Activated CD4-positive, alpha-beta T cell treated with anti-CD3 and anti-CD28 coated beads, Interleukin-2, Interleukin-4, amounts not matched to agents 100 ng/mL and 50 ng/mL, durations not matched to agents 16 hours and 8 hours (primary cell): ENCODE measurements around the gene ZNF292.
"Not testable (repeated sequence)": the region's sequence is repeated elsewhere in the genome, so short reads cannot be mapped to it uniquely, and the experiment has no call there.

Experiments used
- DNase-seq: peaks from one replicate; pipeline ENCODE4 v3.0.0-alpha.2; 2020; ENCODE audit warnings: low spot score

Gene ZNF292

DNA sequence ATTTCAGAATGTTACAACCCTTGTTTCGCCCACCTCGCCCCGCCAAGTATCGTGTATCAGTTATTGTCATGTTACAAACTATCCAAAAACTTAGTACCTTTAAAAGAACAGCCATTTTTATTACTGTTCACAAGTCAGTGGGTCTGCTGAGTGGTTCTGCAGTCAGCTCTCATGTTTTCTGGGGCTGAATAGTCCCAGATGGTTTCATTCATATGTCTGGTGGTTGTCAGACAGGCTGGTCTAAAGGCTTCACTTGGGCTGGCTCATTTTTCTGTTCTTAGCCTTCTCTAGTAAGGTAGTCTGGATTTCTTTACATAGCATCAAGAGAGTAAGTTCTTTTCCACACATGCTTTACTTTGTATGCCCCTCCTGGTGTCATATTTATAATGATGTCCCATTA is 8.6 kb downstream of the ZNF292 start:
- DNase-seq: no peak

DNA sequence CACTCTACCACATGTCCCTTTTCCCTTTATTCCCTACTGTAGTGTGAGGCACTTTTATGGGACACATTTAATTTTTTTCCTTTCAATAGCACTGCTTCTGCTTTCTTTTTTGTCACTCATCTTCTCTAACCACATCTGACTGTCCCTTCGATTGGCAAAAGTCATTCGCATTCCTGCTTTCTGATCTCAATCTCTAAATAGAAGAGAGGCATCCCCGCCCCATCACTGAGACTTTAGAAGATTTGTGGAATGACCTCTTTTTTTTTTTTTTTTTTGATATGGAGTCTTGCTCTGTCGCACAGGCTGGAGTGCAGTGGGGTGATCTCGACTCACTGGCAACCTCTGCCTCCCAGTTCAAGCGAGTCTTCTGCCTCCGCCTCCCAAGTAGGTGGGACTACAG is 9.1 kb downstream of the ZNF292 start:
- DNase-seq: no peak

DNA sequence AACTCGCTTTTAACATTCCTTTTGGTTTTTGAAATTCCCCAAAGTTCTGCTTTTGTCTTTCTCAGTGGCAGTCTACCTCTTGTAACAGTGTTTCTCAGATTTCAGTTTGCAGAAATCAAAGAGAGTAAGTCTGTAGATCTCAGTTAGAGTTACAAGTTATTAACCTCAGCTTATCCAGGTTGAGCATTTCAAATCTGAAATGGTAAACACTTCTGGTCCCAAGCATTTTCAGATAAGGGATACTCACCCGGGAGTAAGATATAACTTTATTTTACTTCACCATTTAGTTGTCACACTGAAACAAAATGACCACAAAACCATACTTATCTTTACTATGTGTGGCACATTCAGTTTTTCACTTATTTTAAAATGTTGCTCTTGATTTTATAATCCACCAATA is 9.8 kb downstream of the ZNF292 start:
- no peak for DNase-seq

DNA sequence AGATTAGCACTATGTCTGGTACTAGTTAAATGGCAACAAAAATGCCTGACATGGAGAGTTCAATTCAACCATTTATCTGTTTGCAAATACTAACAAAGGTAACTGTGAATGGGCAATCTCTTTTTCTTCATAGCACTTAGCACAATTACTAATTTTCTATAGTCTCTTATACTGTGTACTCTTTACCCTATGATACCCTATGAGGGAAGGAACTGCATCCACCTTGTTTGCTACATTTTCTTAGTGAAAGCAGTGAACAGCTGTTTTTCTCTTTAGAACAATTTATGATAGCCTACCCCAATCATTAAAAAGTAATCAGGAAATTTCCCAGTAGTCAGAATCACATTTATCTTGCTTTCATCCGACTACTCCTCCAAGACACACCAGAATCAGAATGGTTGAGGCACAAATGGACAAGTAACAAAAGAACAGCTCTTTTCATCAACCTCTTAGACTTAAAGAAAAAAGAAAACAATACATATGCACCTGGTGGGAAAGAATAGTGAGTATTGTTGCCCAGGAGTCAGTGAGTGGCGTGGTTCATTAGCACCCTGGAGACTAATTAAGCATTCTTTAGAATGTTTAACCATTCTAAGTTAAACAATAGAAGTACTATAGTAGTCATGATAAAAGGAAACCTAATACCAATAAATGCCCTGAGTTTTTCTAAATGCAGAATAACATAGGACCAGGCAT is 16.7 kb downstream of the ZNF292 start:
- no peak for DNase-seq

DNA sequence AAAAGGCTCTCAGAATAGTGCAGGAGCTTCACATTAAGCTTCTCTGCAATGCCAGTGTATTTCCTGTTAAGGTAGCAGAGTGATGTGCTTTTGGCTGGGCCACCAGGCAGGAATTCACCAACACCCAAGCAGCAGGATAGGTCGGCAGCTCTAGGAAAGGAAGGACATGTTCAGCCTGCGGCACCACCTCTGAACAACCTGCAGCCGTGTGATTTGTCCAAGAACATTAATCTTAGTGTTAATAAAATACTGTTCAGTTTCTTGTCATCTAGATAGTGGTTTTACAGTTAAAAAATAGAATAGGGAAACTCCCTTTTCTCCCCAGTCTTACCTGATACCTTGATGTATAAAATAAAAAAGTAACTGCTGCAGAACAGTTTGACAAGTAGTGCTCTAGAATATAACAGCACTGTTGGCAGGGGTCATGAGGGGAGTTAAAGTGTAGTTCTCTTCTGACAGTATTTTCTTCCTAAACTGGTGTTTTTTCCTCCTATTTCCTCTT is 18.8 kb downstream of the ZNF292 start:
- no peak for DNase-seq

DNA sequence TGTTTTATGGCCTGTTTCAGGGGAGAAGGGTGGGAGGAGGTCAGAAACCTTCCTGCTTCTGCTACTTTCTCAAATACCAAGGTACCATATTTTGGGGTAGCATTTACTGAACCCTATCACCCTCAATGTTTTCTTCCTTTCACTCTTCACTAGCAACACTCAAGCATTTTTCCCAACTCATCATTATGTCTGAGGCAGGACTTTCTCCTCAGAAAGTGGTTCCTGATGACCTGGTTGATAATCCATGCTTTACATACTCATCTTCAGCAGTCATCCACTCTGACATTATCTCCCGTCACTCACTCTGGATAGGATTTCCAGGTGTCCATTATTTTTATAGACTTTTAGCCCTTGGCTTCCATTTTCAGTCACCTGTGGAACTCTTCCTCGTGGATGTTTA is 21.1 kb downstream of the ZNF292 start:
- no peak for DNase-seq

DNA sequence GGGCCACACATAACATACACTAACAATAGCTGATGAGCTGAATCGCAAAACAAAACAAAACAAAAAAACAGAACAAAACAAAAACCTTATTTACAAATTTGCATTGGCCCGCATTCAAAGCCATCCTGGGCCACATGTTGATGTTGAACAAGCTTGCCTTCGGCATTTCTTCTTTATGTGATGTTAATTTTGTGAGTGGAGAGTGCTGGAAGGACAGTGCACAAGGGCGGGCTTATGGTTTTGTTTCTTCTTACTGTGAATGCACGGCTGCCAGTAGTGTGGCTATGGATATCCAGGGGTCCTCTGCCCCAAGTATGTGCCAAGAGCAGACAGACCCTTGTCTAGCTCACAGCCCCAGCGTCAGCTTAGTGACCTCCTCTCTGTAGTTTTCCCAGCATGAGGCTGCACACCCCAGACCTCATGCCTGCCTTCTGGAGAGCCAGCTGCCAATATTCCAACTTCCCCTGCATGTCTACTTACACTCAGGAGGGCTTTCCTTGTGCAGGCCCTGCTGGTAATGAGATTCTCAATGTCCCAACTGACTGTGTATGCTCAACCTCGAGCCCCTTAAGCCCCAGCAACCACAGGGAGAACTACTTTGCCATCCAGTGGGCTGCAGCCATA is 24.9 kb downstream of the ZNF292 start:
- DNase-seq: no peak

DNA sequence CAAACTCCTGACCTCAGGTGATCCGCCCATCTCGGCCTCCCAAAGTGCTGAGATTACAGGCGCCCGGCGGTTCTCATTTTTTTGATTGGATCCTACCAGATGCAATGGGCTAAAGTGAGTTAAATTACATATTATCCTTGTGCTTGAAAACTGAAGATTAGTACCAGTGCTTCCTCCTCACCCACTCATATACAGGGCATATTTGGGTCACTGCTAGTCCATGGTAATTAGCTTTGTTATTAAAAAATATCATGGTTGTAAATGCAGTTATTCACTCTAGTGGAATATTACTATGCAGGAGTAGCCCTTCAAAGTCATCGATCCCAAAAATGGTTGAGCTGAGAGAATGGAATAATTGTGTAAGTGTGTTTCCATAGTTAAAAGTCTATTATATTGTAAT is 26.5 kb downstream of the ZNF292 start:
- DNase-seq: no peak

DNA sequence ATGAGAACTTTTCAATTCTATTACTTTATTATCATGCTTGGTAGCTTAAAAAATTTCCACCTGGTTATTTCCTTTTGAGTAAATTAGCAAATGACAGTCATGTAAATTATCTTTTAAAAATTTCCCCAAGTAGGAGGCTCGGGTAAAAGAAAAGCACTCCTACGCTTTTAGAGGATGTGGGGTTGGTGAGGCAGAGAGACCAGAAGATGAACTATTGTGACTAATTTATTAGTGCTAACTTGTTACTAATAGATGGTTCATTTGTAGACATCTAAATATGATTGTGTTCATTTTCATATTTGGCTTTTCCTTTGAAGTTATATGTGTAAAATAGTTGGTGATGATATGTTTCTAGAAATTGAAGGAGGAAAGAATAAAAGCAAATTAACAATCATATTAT is 27.0 kb downstream of the ZNF292 start:
- DNase-seq: peak; percentile 48

DNA sequence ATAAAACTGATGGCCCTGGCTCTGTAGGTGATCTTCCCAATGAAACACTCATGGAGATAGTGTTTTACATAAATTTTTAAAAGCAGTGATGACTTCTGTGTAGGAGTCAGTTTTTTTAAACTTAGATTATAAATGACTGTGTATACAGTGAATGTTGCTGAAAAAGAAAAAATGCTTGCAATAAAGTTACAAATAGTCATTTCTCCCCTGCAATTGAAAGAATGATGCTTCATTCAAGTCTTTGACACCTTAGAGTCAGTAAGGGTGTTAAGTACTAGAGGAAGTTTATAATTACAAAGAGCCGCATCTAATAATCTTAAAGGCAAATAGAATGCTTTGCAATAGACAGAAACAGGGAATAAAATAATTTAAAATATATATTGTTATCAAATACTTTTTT is 27.6 kb downstream of the ZNF292 start:
- DNase-seq: peak; percentile 40

DNA sequence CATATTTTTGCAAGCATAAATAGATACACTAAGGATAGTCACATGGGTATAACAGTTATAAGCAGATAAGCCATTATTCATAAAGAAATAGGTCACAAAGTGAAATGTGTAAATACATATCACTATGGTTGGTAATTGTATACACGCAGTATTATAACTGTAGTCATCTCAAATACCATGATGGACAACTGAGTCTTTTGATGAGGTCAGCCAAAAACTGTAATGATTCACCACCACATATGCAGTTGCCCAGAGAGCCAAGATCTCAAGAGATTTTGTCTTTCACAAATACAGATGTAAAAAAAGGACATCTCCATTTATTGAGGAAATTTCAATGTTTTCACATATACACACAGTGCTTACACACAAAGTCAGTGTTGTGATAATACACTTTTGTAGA is 28.3 kb downstream of the ZNF292 start:
- no peak for DNase-seq

DNA sequence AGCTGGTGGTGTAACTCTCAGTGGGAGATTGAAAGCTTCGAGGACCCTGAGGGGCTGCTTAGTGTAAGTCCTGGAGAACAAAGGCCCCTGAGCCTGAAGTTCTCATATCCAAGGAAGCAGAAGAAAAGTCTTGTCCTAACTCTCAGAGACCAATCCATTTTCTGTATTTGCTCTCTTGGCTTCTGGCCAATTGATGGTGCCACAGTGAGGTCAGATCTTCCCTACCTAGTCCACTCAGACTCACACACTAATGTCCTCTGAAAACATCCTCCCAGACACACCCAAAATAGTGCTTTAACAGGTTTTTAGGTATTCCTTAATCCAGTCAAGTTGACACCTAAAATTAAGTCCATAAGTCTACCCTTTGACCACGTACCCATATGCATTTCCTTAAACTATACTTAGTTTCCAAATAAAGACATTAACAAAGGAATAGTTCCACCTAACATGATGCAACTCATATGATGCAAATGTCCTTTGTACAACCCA is 29.4 kb downstream of the ZNF292 start:
- DNase-seq: no peak

DNA sequence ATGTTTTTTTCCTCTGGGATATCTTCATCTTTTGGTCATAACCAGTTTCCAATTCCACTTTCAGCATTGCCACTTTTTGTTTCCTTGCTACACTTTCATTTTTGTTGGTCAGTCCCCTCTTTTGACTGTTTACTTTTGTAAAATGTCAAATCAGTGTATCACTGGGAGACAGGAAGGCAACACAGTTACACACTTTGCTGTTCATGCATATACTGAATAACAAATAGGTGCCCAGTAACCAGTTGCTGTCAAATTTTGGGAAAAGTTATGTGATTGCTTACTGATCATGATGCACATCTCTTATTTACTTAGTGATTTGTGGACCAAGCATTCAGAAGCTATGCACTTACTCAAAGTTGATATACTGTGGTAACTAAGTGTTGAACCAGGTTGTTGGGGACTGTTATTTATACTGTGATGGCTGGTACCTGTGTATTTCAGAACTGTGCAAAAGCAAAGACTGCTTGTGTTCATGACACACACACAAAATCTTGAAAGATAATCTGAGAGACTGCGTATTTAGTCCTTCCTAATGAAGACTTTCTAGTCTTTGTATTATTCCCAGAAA is 41.0 kb downstream of the ZNF292 start:
- DNase-seq: no peak

DNA sequence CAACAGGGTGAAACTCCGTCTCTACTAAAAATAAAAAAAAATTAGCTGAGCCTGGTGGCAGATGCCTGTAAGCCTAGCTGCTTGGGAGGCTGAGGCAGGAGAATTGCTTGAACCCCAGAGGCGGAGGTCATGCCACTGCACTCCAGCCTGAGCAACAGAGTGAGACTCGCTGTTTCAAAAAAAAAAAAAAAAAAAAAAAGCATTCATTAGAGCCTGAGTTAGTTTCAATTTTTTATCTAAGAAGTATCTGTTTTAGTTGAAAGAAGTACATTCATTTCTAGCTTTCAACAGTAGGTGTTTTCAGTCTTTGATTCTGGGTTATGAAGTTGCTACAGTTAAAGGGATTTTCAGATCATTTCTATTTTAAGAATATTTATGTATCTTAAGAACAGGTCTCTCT is 42.2 kb downstream of the ZNF292 start:
- peak; percentile 34 for DNase-seq

DNA sequence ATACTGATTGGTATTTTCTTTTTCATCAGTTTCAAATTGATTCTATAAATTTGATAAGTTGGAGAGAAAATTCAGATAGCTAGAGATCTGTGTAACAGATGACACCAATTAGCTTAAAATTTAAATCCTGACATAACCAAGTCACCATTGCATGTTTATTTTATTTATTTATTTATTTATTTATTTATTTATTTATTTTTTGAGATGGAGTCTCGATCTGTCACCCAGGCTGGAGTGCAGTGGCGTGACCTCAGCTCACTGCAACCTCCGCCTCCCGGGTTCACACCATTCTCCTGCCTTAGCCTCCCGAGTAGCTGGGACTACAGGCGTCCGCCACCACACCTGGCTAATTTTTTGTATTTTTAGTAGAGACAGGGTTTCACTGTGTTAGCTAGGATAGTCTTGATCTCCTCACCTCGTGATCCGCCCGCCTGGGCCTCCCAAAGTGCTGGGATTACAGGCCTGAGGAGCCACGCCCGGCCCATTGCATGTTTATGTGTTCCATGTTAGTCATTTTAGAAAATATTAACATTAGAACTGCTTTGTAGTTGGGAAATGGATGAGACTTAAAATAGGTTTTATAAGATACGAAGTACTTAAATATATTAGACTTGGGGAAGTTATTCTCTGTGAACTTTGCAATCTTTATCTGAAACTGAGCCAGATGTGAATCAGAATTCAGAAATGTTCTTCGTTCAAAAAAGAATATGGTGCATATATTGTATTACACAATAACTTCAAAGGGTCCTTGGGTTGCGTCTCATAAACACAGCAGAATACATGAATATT is 42.9 kb downstream of the ZNF292 start:
- not testable (repeated sequence) for DNase-seq

DNA sequence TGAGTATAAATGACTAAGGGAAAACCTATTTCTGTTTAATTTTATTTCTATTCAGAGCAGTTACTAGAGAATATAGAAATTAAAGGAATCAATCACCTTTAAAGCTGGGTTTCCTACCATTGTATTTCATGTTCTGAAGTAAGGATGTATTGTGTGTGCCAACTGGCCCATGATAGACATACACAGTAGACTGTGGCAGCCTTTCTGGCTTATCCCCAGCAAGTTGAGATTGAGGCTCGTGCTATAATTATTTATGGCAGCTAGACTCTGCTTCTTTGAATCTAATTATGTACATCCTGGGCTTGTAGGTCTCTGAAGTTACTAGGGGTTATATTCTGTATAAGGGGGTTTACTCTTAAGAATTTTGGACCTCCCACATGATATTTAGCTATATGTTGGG is 44.4 kb downstream of the ZNF292 start:
- no peak for DNase-seq

DNA sequence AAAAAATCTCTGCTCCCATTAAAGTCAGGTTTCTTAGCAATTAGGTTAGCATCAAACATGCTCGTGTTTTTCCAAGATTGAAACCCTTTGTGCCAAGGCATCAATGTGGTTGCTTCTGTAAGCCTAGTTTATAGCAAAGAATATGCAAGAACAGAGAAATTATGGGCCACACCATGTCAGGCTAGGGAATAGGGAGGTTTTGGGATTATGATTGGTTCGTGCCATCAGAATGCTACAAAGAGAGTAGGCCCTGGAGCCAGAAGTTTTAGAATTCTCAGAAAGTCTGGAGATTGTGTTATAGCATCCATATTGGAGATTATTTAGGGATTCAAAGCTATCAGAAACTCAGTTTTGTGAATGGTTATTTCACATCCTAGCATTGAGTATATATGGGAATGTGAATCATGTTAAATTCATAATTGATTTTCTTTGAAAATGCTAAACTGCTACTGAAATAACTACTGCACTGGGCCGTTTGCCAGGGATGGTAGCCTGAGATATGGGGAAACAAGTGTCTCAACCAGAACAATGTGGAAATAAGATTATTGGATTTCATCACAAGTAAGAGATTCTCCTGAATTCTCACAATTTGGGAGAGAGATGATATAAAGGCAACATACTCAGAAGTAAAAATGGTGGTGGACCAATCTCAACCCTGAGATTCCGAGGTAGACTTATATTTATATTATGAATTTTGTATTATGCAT is 45.3 kb downstream of the ZNF292 start:
- DNase-seq: no peak

DNA sequence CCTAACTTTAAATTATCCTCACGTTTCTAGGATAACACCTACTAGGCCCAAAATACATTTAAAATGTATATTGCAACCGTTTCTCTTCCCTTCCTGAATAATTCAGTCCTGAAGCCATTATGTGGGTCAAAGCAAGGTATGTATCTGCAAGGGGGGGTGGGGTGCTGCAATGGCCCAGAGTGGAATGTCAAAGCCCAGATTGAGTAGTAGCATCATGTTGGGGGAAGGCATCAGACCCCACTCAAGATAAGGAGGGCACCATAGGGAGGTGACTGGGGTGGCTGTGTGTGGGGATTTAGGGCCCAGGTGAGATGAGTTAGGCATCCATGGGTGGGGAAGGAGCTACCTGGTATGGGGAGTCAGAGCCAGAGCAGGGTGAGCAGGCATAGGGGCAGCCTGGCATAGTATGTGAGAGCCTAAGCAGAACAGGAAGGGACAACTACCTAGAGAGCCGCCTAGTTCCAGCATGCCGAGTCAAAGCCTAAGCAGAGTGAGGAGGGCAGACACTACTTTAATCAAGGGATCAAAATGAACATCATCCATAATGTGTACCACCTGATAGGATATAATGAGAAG is 48.2 kb downstream of the ZNF292 start:
- DNase-seq: no peak

DNA sequence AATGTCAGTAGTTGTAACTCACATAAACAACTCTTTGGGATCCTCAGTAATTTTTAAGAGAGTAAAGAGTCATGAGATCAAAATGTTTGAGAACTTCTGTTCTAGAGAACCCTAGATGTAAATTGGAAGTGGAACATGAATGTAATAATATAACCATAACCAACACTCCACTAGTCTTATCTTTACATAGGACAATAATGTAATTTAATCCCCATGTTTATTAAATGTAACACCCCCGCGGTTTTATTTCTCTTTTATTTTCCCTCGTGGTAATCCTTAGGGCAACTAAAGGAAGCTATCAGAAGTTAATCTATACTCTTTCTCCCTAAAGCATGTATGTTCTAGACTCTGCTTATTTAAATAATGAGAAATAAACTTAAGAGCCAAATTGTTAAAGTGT is 54.4 kb downstream of the ZNF292 start:
- no peak for DNase-seq

DNA sequence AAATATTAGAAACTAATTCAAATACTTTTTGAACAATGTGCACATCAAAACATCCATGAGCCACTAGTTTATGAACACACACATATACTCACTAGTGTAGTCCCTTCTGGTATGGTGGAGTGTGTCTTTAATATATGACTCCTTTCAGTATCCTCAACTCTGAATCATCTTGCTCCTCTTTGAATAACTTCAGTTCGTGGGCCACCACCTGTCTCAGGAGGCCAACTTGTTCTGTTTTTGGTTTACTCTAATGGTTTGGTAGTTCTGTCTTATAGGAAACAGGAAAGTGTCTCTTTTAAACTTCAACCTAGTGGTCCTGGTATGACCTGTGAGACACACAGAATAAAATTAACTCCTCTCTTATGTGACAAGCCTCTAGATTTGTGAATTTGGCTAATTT is 55.6 kb downstream of the ZNF292 start:
- DNase-seq: peak; percentile 28

DNA sequence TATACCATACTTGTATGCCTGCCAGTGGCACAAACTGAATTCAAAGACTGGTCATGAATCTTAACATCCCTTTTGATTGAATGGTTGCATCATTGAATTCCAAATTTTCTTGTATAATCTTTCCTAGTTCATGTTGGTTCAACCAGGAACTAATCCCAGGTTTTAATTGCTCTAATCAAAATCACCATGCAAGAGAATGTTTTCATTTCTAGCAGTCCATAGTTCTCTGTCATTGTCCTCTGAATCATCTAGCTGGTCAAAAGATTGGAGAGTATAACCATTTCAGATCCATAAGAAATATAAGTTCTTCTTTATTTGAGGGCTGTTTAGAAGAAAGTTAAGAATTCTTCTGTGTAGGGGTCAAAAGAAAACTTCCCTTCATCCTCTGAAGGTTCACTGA is 57.2 kb downstream of the ZNF292 start:
- no peak for DNase-seq

DNA sequence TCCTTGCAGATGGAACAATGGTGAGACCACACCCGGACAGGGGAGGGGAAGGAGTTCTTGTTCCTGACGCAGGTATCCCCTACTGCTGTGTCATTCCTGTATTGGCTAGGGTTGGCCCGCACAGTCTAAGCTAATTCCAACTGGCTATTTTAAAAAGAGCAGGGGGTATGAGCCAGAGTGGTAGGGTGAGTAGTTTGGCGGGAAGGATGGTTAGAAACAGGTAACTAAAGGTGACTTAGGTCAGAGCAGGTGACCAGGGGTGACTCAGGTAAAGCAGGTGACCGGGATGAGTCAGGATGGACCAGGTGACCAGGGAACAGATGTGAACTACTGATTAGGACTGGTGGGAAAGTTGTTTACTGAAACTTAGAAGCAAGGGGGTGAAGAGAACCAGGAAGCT is 58.0 kb downstream of the ZNF292 start:
- no peak for DNase-seq
